ENCODE data around the gene DKKL1.

Gene DKKL1

GRCh38 chr19:49421039-49421877 is 57.6 kb downstream of the DKKL1 start:
- Histone ChIP-seq H3K9me3 (ENCODE audit: insufficient read depth, low read length, severe bottlenecking) (no peaks in the 10 kb centered on the region), H2AFZ (ENCODE audit: low read depth, low read length) (no peak overlapping the region), H3K79me2 (ENCODE audit: insufficient read depth, low read length) (no peaks in the 10 kb centered on the region), H3K4me2 (ENCODE audit: insufficient read depth, low read length) (no peak overlapping the region), H3K27me3 (ENCODE audit: insufficient read depth, low read length, poor library complexity) (peaks cover 10% of the 10 kb centered on the region), H3K9ac (ENCODE audit: low read depth, low read length) (no peak overlapping the region), H3K27ac (ENCODE audit: low read length) (no peak overlapping the region), H3K4me3 (ENCODE audit: low read depth in 1 of 2, low read length in 2 of 2) (no peak overlapping the region), H3K4me1 (ENCODE audit: insufficient read depth, low read length) (peaks cover 7% of the 10 kb centered on the region; the same call in 1 of the 2 replicates), H4K20me1 (ENCODE audit: insufficient read depth, low read length) (no peaks in the 10 kb centered on the region), H3K36me3 (ENCODE audit: insufficient read depth, low read length) (no peaks in the 10 kb centered on the region)
- no peak for ATAC-seq (ENCODE audit: insufficient read depth, low read depth)
- TF ChIP-seq, protein P1, sequence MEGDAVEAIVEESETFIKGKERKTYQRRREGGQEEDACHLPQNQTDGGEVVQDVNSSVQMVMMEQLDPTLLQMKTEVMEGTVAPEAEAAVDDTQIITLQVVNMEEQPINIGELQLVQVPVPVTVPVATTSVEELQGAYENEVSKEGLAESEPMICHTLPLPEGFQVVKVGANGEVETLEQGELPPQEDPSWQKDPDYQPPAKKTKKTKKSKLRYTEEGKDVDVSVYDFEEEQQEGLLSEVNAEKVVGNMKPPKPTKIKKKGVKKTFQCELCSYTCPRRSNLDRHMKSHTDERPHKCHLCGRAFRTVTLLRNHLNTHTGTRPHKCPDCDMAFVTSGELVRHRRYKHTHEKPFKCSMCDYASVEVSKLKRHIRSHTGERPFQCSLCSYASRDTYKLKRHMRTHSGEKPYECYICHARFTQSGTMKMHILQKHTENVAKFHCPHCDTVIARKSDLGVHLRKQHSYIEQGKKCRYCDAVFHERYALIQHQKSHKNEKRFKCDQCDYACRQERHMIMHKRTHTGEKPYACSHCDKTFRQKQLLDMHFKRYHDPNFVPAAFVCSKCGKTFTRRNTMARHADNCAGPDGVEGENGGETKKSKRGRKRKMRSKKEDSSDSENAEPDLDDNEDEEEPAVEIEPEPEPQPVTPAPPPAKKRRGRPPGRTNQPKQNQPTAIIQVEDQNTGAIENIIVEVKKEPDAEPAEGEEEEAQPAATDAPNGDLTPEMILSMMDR (IDR thresholded peaks at IDR 0.05; ENCODE audit: borderline replicate concordance, extremely low read depth, low read length, poor library complexity, severe bottlenecking): no peak
- TF ChIP-seq EZH2 (IDR thresholded peaks at IDR 0.05; ENCODE audit: borderline replicate concordance, low read depth, low read length, severe bottlenecking): no peak
- no peak for DNase-seq

DNA sequence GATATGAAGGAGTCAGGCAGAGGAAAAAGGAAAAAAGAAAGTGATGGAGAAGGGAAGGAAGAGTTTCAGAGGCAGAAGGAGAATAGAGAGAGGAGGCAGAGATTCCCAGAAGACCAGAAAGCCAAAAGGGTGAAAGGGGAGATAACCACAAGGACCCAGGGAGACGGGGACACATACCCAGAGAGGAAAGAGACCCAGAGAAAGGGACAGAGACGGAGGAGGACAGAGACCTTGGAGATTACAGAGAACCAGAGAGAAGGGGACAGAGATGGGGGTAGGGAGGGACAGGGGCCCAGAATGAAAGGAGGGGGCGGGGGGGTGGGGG is 58.2 kb downstream of the DKKL1 start:
- no peak for TF ChIP-seq EZH2 (IDR thresholded peaks at IDR 0.05; ENCODE audit: borderline replicate concordance, low read depth, low read length, severe bottlenecking)
- TF ChIP-seq, protein P1 (IDR thresholded peaks at IDR 0.05; ENCODE audit: borderline replicate concordance, extremely low read depth, low read length, poor library complexity, severe bottlenecking): no peak
- Histone ChIP-seq H3K79me2 (ENCODE audit: insufficient read depth, low read length) (no peaks in the 10 kb centered on the region), H3K4me1 (ENCODE audit: insufficient read depth, low read length) (peaks cover 7% of the 10 kb centered on the region; the same call in 1 of the 2 replicates), H4K20me1 (ENCODE audit: insufficient read depth, low read length) (no peaks in the 10 kb centered on the region), H3K4me3 (ENCODE audit: low read depth in 1 of 2, low read length in 2 of 2) (no peak overlapping the region), H3K9ac (ENCODE audit: low read depth, low read length) (no peak overlapping the region), H3K4me2 (ENCODE audit: insufficient read depth, low read length) (no peak overlapping the region), H3K9me3 (ENCODE audit: insufficient read depth, low read length, severe bottlenecking) (no peaks in the 10 kb centered on the region), H2AFZ (ENCODE audit: low read depth, low read length) (no peak overlapping the region), H3K27me3 (ENCODE audit: insufficient read depth, low read length, poor library complexity) (peaks cover 10% of the 10 kb centered on the region), H3K36me3 (ENCODE audit: insufficient read depth, low read length) (no peaks in the 10 kb centered on the region), H3K27ac (ENCODE audit: low read length) (no peak overlapping the region)
- ATAC-seq (ENCODE audit: insufficient read depth, low read depth) (no peak), DNase-seq (no peak)

- no peak for DNase-seq
- Histone ChIP-seq H3K4me2 (ENCODE audit: insufficient read depth, low read length) (no peak overlapping the region), H3K27me3 (ENCODE audit: insufficient read depth, low read length, poor library complexity) (peaks cover 9% of the 10 kb centered on the region)
Observed at GRCh38 chr19:49422407-49423070, 58.9 kb downstream of the DKKL1 start.

More at GRCh38 chr19:49422407-49423070, 58.9 kb downstream of the DKKL1 start:
- Histone ChIP-seq H3K9ac (ENCODE audit: low read depth, low read length) (no peak overlapping the region), H2AFZ (ENCODE audit: low read depth, low read length) (no peak overlapping the region), H3K4me3 (ENCODE audit: low read depth in 1 of 2, low read length in 2 of 2) (no peak overlapping the region), H3K9me3 (ENCODE audit: insufficient read depth, low read length, severe bottlenecking) (no peaks in the 10 kb centered on the region), H3K27ac (ENCODE audit: low read length) (no peak overlapping the region), H3K4me1 (ENCODE audit: insufficient read depth, low read length) (peaks cover 7% of the 10 kb centered on the region; the same call in 1 of the 2 replicates), H3K36me3 (ENCODE audit: insufficient read depth, low read length) (no peaks in the 10 kb centered on the region), H3K79me2 (ENCODE audit: insufficient read depth, low read length) (no peaks in the 10 kb centered on the region), H4K20me1 (ENCODE audit: insufficient read depth, low read length) (no peaks in the 10 kb centered on the region)
- ATAC-seq (ENCODE audit: insufficient read depth, low read depth): no peak
- TF ChIP-seq, protein P1 (IDR thresholded peaks at IDR 0.05; ENCODE audit: borderline replicate concordance, extremely low read depth, low read length, poor library complexity, severe bottlenecking): no peak
- TF ChIP-seq EZH2 (IDR thresholded peaks at IDR 0.05; ENCODE audit: borderline replicate concordance, low read depth, low read length, severe bottlenecking): no peak

Measured in DND-41 (cell line).